ENCODE results near the gene GRM2. TPM values are rescaled to one million over a fixed set of nuclear protein-coding genes. Genes with fewer than 3 reads are reported as not detected.

Gene GRM2
- total RNA-seq, 1 donor from 2014 or later = 0.03 TPM

DNA sequence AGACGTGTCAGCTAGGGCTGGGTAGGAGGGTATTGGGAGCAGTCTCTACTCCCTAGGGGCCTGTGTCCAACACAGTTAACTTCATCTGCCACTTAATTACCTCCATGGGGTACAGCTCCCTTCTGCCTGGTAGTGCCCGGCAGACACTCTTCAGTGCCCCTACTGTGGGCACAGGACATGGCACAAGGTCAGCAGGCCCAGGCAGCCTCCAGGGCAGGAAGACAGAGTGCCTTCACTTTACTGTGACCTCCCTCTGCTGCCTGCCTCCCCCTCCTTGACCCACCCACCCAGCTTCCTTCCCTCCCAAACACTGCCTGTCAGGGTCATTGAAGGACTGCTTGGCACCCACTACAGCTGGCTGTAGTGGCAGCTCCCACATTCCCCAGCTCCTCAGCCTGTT, 6.5 kb upstream of the GRM2 start:
- ATAC-seq = no peak
- intact Hi-C loops (cut with DNase I) = no loop called here
- DNase-seq (ENCODE audit: missing footprints) = no peak

DNA sequence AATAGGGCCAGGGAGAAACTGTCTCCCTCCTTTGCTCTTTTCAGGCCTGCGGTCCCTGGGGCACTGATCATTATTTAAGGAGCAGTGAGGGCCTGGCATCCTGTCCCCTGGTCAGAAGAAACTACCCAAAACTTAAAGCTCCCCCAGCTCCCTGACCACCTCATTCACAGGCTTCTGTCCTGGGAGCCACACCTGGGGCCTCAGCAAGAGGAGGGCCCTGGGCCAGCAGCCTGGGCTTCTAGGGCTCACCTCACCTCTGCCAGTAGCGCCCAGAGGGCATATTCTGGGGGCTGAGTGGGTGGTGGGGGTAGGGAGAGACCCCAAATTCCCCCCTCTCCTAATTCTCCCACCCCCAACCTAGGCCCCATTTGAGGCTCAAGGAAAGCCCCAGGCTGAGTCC, 4.7 kb upstream of the GRM2 start:
- no peak for ATAC-seq
- intact Hi-C loops (cut with DNase I) = no loop called here

GRCh38 chr3:51703068-51703760, 3.7 kb upstream of the GRM2 start:
- ATAC-seq (no peak), DNase-seq (ENCODE audit: missing footprints) (peak; percentile 15)
- intact Hi-C loops (cut with DNase I) = no loop called here

More for the DNA sequence above, 4.7 kb upstream of the GRM2 start:
- DNase-seq (ENCODE audit: missing footprints) = peak; percentile 28

GRCh38 chr3:51703761-51704510, 2.9 kb upstream of the GRM2 start:
- peak; percentile 52 for DNase-seq (ENCODE audit: missing footprints)
- ATAC-seq = no peak
- intact Hi-C loops (cut with DNase I) = no loop called here

- intact Hi-C loops (cut with DNase I) = no loop called here
- ATAC-seq = no peak
- peak; percentile 17 for DNase-seq (ENCODE audit: missing footprints)
Observed at GRCh38 chr3:51704511-51704950, 2.3 kb upstream of the GRM2 start.

- ATAC-seq = no peak
- peak; percentile 18 for DNase-seq (ENCODE audit: missing footprints)
- intact Hi-C loops (cut with DNase I) = no loop called here
Observed at GRCh38 chr3:51705276-51706020, 1.4 kb upstream of the GRM2 start.

DNA sequence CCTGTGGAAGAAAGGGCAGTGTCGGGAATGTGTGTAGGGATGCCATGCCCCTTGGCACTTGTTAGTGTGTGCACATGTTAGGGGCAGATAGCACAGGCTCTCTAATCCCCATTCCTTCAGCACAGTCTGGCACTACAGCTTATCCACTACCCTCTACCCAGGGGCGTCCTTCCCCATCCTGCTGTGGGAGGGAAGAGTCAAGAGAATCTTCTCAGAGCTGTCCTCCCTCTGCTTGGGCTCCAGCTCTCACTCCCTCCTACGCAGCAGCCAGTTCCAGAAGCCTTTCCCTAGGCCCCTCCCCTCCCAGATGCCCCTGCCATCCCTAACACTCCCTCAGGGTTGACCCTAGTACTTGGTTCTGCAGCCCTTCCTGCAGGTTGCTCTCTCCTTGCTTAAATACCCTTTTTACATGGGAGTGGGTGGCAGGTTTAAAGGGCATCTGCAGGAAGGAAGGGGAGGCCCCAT, 815 bp upstream of the GRM2 start:
- peak; percentile 9 for DNase-seq (ENCODE audit: missing footprints)
- ATAC-seq = no peak

GRCh38 chr3:51708216-51708845, 1.5 kb downstream of the GRM2 start:
- no peak for DNase-seq (ENCODE audit: missing footprints)
- intact Hi-C loops (cut with DNase I) = no loop called here
- ATAC-seq = no peak

More for the DNA sequence above, 815 bp upstream of the GRM2 start:
- intact Hi-C loops (cut with DNase I) = no loop called here

DNA sequence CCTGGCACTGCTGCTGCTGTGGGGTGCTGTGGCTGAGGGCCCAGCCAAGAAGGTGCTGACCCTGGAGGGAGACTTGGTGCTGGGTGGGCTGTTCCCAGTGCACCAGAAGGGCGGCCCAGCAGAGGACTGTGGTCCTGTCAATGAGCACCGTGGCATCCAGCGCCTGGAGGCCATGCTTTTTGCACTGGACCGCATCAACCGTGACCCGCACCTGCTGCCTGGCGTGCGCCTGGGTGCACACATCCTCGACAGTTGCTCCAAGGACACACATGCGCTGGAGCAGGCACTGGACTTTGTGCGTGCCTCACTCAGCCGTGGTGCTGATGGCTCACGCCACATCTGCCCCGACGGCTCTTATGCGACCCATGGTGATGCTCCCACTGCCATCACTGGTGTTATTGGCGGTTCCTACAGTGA, 2.1 kb downstream of the GRM2 start:
- DNase-seq (ENCODE audit: missing footprints) (no peak), ATAC-seq (no peak)
- intact Hi-C loops (cut with DNase I) = no loop called here

DNA sequence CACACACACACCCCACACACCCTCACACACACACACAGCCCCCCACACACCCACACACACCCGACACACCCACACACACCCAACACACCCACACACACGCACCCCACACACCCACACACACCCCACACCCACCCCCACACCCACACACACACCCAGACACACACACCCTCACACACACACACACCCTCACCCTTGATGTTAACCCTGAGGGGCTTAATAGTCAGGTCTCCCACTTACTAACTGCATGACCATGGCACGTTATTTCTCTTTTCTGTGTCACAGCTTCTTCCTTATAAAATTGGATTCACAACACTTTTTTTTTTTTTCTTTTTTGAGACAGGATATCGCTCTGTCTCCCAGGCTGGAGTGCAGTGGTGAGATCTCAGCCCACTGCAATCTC, 2.8 kb downstream of the GRM2 start:
- no peak for DNase-seq (ENCODE audit: missing footprints)
- intact Hi-C loops (cut with DNase I) = no loop called here
- ATAC-seq = no peak

DNA sequence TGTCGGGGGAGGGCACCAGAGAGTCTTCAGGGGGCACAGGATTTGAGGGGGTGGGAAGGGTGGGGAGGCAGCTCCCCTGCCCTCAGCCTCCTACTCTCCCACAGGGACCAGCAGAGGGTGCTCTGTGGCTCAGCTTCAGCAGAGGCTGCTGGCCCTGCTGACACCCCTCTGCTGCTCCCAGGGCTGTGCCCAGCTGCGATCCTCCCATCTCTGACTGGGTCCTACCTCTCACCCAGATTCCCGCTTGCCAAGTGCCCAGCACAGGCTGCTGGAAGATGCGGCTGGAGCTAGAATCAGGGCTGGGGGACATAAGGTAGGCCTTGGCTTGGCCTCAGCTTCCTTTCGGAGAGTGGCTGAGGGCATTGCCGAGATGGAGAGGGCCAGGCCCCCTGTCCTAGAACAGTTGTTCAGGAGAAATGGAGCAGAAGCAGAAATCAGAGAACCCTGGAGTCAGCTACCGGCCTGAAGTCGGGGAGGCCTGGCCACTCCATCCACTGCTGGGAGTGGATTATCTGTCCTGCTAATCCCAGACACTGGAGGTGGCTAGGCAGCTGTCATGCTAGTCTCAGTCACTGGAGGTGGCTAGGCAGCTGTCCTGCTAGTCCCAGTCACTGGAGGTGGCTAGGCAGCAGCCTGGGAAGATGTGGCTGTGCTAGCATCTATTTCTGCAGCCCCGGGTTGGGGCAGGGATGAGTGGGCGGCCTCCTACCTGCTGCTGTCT, 3.9 kb downstream of the GRM2 start:
- ATAC-seq (no peak), DNase-seq (ENCODE audit: missing footprints) (no peak)
- intact Hi-C loops (cut with DNase I) = no loop called here

DNA sequence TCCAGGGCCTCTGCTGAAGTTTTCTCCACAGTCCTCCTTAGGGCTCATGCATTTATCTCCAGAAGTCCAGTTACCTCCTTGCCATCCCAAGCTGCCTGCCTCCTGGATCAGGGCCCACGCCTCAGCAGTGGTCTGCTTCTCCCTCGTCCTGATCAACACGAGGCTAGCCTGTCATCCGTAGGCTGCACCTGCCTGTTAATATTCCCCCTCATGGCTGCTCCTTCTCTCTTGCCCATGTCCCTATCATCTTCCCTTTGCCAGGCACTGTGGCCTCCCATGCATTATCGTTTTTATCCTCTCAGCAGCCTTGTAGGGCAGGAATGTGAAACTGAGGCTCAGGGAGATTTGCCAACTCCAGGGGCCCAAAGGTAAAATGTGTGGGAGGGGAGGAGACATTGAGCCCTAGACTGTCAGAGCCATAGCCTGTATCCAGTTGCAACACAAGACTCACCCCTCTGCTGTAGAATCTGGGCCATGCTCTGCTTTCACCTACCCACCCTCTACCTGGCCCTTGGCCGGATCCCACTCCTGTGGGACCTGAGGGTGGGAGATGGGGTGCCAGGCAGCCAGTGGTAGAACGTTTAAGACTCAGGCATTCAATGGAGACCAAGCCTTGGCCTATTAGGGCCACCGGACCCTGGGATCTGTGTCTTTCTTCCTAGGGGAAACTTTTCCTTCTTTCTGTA, 4.6 kb downstream of the GRM2 start:
- no peak for DNase-seq (ENCODE audit: missing footprints)
- intact Hi-C loops (cut with DNase I) = no loop called here
- ATAC-seq = no peak

DNA sequence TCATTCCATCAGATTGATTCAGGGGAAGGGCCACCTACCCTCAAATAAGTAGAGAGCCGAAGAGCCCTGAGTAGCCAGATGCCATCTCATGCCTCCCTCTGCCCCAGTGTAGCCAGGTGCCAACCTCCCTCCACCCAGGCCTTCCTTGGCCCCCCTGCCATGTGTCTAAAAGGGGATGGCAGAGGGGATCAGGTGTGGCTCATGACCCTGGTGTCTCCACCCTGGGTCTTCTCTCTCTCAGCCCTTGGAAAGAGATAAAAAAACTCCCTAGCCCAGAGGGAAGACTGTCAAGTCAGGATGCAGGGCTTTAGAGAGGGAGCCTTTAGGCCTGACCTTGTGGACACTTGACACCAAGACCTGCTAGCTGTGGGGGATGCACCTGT, 5.2 kb downstream of the GRM2 start:
- ATAC-seq (no peak), DNase-seq (ENCODE audit: missing footprints) (no peak)
- intact Hi-C loops (cut with DNase I) = no loop called here

- intact Hi-C loops (cut with DNase I) = no loop called here
- DNase-seq (ENCODE audit: missing footprints) = no peak
- no peak for ATAC-seq
Observed at GRCh38 chr3:51712511-51712931, 5.7 kb downstream of the GRM2 start.

DNA sequence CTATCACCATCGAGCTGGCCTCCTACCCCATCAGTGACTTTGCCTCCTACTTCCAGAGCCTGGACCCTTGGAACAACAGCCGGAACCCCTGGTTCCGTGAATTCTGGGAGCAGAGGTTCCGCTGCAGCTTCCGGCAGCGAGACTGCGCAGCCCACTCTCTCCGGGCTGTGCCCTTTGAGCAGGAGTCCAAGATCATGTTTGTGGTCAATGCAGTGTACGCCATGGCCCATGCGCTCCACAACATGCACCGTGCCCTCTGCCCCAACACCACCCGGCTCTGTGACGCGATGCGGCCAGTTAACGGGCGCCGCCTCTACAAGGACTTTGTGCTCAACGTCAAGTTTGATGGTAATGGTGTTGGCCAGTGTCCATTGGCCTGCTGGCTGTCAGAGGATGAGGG, 6.1 kb downstream of the GRM2 start:
- intact Hi-C loops (cut with DNase I) = no loop called here
- ATAC-seq (no peak), DNase-seq (ENCODE audit: missing footprints) (no peak)

- DNase-seq (ENCODE audit: missing footprints) (no peak), ATAC-seq (no peak)
- intact Hi-C loops (cut with DNase I) = loop anchor here (5.0 kb wide), 1 partner anchor 82 kb away; no protein-coding TSS in a partner anchor
Observed at GRCh38 chr3:51715231-51715976, 8.5 kb downstream of the GRM2 start.

GRCh38 chr3:51715977-51716294, 9.1 kb downstream of the GRM2 start:
- DNase-seq (ENCODE audit: missing footprints) (no peak), ATAC-seq (no peak)
- intact Hi-C loops (cut with DNase I) = loop anchor here (5.0 kb wide), 1 partner anchor 81 kb away; no protein-coding TSS in a partner anchor
